ENCODE results near the gene MOSPD3.

The MOSPD3 gene

GRCh38 chr7:100586266-100587025 lies 25.9 kb upstream of the MOSPD3 start, which contains the start of gene FBXO24:
Gene FBXO24 (plus strand): TSS chr7:100586328. CDS start chr7:100586626, 298 bp downstream.
- DNase-seq (ENCODE audit: low read depth, low spot score) = peak; percentile 100
- H3K4me3 ChIP-seq (ENCODE audit: low read length) = peak within 1 kb of the TSS; percentile 85

- no peak for DNase-seq (ENCODE audit: low read depth, low spot score)
- H3K4me3 ChIP-seq (ENCODE audit: low read length) = no peak overlapping the region
Measured at GRCh38 chr7:100588438-100588837, 23.9 kb upstream of the MOSPD3 start.

- DNase-seq (ENCODE audit: low read depth, low spot score) = no peak
- no peak overlapping the region for H3K4me3 ChIP-seq (ENCODE audit: low read length)
Measured at GRCh38 chr7:100589341-100589947, 22.9 kb upstream of the MOSPD3 start.

- H3K4me3 ChIP-seq (ENCODE audit: low read length) = no peak overlapping the region
- no peak for DNase-seq (ENCODE audit: low read depth, low spot score)
Measured at GRCh38 chr7:100590077-100590737, 22.1 kb upstream of the MOSPD3 start.

GRCh38 chr7:100591596-100591995 lies 20.7 kb upstream of the MOSPD3 start:
- no peak for DNase-seq (ENCODE audit: low read depth, low spot score)
- H3K4me3 ChIP-seq (ENCODE audit: low read length) = no peak overlapping the region

GRCh38 chr7:100595188-100595587 lies 17.2 kb upstream of the MOSPD3 start:
- no peak for DNase-seq (ENCODE audit: low read depth, low spot score)

GRCh38 chr7:100598425-100598824 lies 13.9 kb upstream of the MOSPD3 start:
- DNase-seq (ENCODE audit: low read depth, low spot score) = no peak
- H3K4me3 ChIP-seq (ENCODE audit: low read length) = no peak overlapping the region

More at GRCh38 chr7:100595188-100595587, 17.2 kb upstream of the MOSPD3 start:
- no peak overlapping the region for H3K4me3 ChIP-seq (ENCODE audit: low read length)

GRCh38 chr7:100599911-100600729 lies 12.2 kb upstream of the MOSPD3 start:
- no peak overlapping the region for H3K4me3 ChIP-seq (ENCODE audit: low read length)

GRCh38 chr7:100600730-100601038 lies 11.7 kb upstream of the MOSPD3 start:
- H3K4me3 ChIP-seq (ENCODE audit: low read length) = no peak overlapping the region
- DNase-seq (ENCODE audit: low read depth, low spot score) = no peak

More at GRCh38 chr7:100599911-100600729, 12.2 kb upstream of the MOSPD3 start:
- DNase-seq (ENCODE audit: low read depth, low spot score) = no peak

- peak overlapping the region; percentile 65 for H3K4me3 ChIP-seq (ENCODE audit: low read length)
Measured at GRCh38 chr7:100602889-100603725, 9.2 kb upstream of the MOSPD3 start.

GRCh38 chr7:100603726-100604027 lies 8.7 kb upstream of the MOSPD3 start:
- DNase-seq (ENCODE audit: low read depth, low spot score) = no peak
- H3K4me3 ChIP-seq (ENCODE audit: low read length) = peak overlapping the region; percentile 65

More at GRCh38 chr7:100602889-100603725, 9.2 kb upstream of the MOSPD3 start:
- DNase-seq (ENCODE audit: low read depth, low spot score) = no peak

- H3K4me3 ChIP-seq (ENCODE audit: low read length) = peak overlapping the region; percentile 65
- DNase-seq (ENCODE audit: low read depth, low spot score) = peak; percentile 63
Measured at GRCh38 chr7:100604028-100604975, 8.0 kb upstream of the MOSPD3 start.

- DNase-seq (ENCODE audit: low read depth, low spot score) = no peak
- peak overlapping the region; percentile 65 for H3K4me3 ChIP-seq (ENCODE audit: low read length)
Measured at GRCh38 chr7:100604976-100605911, 7.1 kb upstream of the MOSPD3 start.

- DNase-seq (ENCODE audit: low read depth, low spot score) = no peak
- H3K4me3 ChIP-seq (ENCODE audit: low read length) = no peak overlapping the region
Measured at GRCh38 chr7:100606313-100606712, 6.0 kb upstream of the MOSPD3 start.

GRCh38 chr7:100607111-100607510 lies 5.2 kb upstream of the MOSPD3 start:
- H3K4me3 ChIP-seq (ENCODE audit: low read length) = no peak overlapping the region
- DNase-seq (ENCODE audit: low read depth, low spot score) = no peak

- H3K4me3 ChIP-seq (ENCODE audit: low read length) = no peak overlapping the region
- DNase-seq (ENCODE audit: low read depth, low spot score) = no peak
Measured at GRCh38 chr7:100609958-100610357, 2.4 kb upstream of the MOSPD3 start.
